ENCODE results near the gene SPOCK2.

SPOCK2 gene

DNA sequence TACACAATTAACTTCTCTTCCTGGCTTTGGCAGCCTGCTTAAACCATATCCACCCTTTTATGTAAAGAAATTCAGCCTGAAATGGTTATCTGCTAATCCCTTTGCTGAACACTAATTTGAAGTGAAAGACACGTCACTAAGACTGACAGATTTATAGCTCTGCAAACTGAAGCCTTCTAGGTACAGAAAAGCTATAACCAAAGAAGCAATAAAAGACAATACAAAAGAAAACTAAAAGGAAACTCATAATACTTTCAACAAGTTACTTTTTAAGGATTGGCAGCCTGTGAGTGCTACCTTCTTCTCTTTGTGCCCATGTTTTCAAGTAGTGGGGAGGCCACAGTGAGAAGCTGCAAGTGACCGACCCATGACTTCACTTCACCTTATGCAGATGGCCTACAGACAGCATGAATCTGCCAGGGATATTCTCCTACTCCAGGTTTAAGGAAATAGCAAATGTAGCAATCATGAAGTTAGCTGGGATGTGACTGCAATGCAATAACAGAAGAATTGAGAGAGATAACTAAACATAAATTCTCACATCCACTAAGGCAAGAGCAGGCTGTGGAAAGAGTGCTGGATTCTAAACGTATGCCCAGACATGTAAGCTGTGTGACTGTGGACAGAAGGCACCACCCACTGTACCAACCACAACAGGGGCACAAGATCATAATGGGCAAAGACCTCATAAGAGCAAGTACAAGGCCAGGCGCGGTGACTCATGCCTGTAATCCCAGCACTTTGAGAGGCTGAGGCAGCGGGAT lies 10.7 kb upstream of the SPOCK2 start:
- Histone ChIP-seq H2BK5ac (ENCODE audit: low read length) (no peak overlapping the region), H4K8ac (ENCODE audit: low read depth, low read length) (no peak overlapping the region), H3K4me2 (ENCODE audit: low read length) (no peak overlapping the region), H3K4me1 (ENCODE audit: control insufficient read depth, low read depth, low read length) (no peaks in the 10 kb centered on the region), H2BK120ac (ENCODE audit: low read depth, low read length) (no peak overlapping the region), H3K4ac (ENCODE audit: low read depth, low read length) (no peak overlapping the region), H4K5ac (ENCODE audit: low read length) (no peak overlapping the region), H3K23ac (ENCODE audit: low read length) (no peak overlapping the region), H3K56ac (ENCODE audit: low read length) (no peak overlapping the region), H3K27me3 (ENCODE audit: insufficient read depth, low read length, poor library complexity) (no peaks in the 10 kb centered on the region), H3K79me2 (ENCODE audit: control insufficient read depth, insufficient read depth, low read length) (no peaks in the 10 kb centered on the region), H2AK5ac (ENCODE audit: low read length) (no peak overlapping the region), H3K79me1 (ENCODE audit: low read length) (no peaks in the 10 kb centered on the region), H3K36me3 (ENCODE audit: control insufficient read depth, insufficient read depth, low read length) (no peaks in the 10 kb centered on the region), H3K9ac (ENCODE audit: low read length) (no peak overlapping the region), H3K27ac (ENCODE audit: low read depth, low read length) (no peak overlapping the region), H3K18ac (ENCODE audit: low read length) (no peak overlapping the region), H2BK15ac (replicated peaks; ENCODE audit: low read depth) (no peak overlapping the region), H3K4me3 (ENCODE audit: low read length) (no peak overlapping the region)
- no CpG with 5 or more reads among the region's 6 CpGs for WGBS (ENCODE audit: extremely low coverage, insufficient coverage, low lambda C conversion rate)
- DNase-seq: no peak

DNA sequence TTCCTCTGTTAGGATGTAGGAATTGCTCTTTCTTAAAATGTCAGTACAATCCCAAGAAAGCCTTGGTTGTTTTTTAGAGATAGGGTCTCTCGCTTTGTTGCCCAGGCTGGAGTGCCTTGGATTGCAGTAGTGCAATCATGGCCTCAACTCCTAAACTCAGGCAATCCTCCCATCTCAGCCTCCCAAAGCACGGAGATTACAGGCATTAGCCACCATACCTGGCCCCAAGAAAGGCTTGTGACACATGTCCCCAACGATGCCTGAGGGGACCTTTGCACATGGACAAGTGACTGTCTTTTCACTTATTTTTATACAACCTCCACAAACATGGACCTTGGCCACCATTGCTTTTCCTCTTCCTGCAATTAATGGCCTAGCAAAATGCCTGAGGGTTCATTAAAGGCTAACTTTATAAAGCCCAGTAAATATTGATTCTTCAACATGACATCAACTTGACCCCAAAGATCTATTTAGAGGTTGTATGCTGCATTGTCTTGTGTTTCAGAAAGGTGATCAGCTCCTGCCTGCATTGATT lies 10.0 kb upstream of the SPOCK2 start:
- Histone ChIP-seq H3K18ac (ENCODE audit: low read length) (no peak overlapping the region), H3K4me2 (ENCODE audit: low read length) (no peak overlapping the region), H3K56ac (ENCODE audit: low read length) (no peak overlapping the region), H3K4ac (ENCODE audit: low read depth, low read length) (no peak overlapping the region), H3K79me2 (ENCODE audit: control insufficient read depth, insufficient read depth, low read length) (no peaks in the 10 kb centered on the region), H3K4me3 (ENCODE audit: low read length) (no peak overlapping the region), H4K5ac (ENCODE audit: low read length) (no peak overlapping the region), H3K4me1 (ENCODE audit: control insufficient read depth, low read depth, low read length) (no peaks in the 10 kb centered on the region), H4K8ac (ENCODE audit: low read depth, low read length) (no peak overlapping the region), H3K27me3 (ENCODE audit: insufficient read depth, low read length, poor library complexity) (no peaks in the 10 kb centered on the region), H3K9ac (ENCODE audit: low read length) (no peak overlapping the region), H2BK120ac (ENCODE audit: low read depth, low read length) (no peak overlapping the region), H3K36me3 (ENCODE audit: control insufficient read depth, insufficient read depth, low read length) (no peaks in the 10 kb centered on the region), H2AK5ac (ENCODE audit: low read length) (no peak overlapping the region), H2BK15ac (replicated peaks; ENCODE audit: low read depth) (no peak overlapping the region), H2BK5ac (ENCODE audit: low read length) (no peak overlapping the region), H3K79me1 (ENCODE audit: low read length) (no peaks in the 10 kb centered on the region), H3K27ac (ENCODE audit: low read depth, low read length) (no peak overlapping the region), H3K23ac (ENCODE audit: low read length) (no peak overlapping the region)
- no peak for DNase-seq
- no CpG with 5 or more reads among the region's 3 CpGs for WGBS (ENCODE audit: extremely low coverage, insufficient coverage, low lambda C conversion rate)

GRCh38 chr10:72097448-72098300 lies 9.3 kb upstream of the SPOCK2 start:
- Histone ChIP-seq H3K4ac (ENCODE audit: low read depth, low read length) (no peak overlapping the region), H3K4me1 (ENCODE audit: control insufficient read depth, low read depth, low read length) (no peaks in the 10 kb centered on the region), H2BK15ac (replicated peaks; ENCODE audit: low read depth) (no peak overlapping the region), H3K27ac (ENCODE audit: low read depth, low read length) (no peak overlapping the region), H3K27me3 (ENCODE audit: insufficient read depth, low read length, poor library complexity) (no peaks in the 10 kb centered on the region), H3K56ac (ENCODE audit: low read length) (no peak overlapping the region), H3K18ac (ENCODE audit: low read length) (no peak overlapping the region), H3K9ac (ENCODE audit: low read length) (no peak overlapping the region), H3K36me3 (ENCODE audit: control insufficient read depth, insufficient read depth, low read length) (no peaks in the 10 kb centered on the region), H2BK120ac (ENCODE audit: low read depth, low read length) (no peak overlapping the region), H3K79me1 (ENCODE audit: low read length) (no peaks in the 10 kb centered on the region), H4K5ac (ENCODE audit: low read length) (no peak overlapping the region), H4K8ac (ENCODE audit: low read depth, low read length) (no peak overlapping the region), H3K23ac (ENCODE audit: low read length) (no peak overlapping the region), H2BK5ac (ENCODE audit: low read length) (no peak overlapping the region), H3K4me3 (ENCODE audit: low read length) (no peak overlapping the region), H2AK5ac (ENCODE audit: low read length) (no peak overlapping the region), H3K4me2 (ENCODE audit: low read length) (no peak overlapping the region), H3K79me2 (ENCODE audit: control insufficient read depth, insufficient read depth, low read length) (no peaks in the 10 kb centered on the region)
- DNase-seq: no peak
- no CpG with 5 or more reads among the region's 9 CpGs for WGBS (ENCODE audit: extremely low coverage, insufficient coverage, low lambda C conversion rate)

GRCh38 chr10:72096115-72097000 lies 8.0 kb upstream of the SPOCK2 start:
- peak; percentile 47 for DNase-seq
- Histone ChIP-seq H2AK5ac (ENCODE audit: low read length) (no peak overlapping the region), H3K4ac (ENCODE audit: low read depth, low read length) (no peak overlapping the region), H3K4me1 (ENCODE audit: control insufficient read depth, low read depth, low read length) (no peaks in the 10 kb centered on the region), H3K4me3 (ENCODE audit: low read length) (no peak overlapping the region), H2BK15ac (replicated peaks; ENCODE audit: low read depth) (no peak overlapping the region), H3K36me3 (ENCODE audit: control insufficient read depth, insufficient read depth, low read length) (no peaks in the 10 kb centered on the region), H3K27me3 (ENCODE audit: insufficient read depth, low read length, poor library complexity) (no peaks in the 10 kb centered on the region), H3K79me1 (ENCODE audit: low read length) (no peaks in the 10 kb centered on the region), H3K27ac (ENCODE audit: low read depth, low read length) (no peak overlapping the region), H2BK120ac (ENCODE audit: low read depth, low read length) (no peak overlapping the region), H3K79me2 (ENCODE audit: control insufficient read depth, insufficient read depth, low read length) (no peaks in the 10 kb centered on the region), H3K4me2 (ENCODE audit: low read length) (no peak overlapping the region), H4K8ac (ENCODE audit: low read depth, low read length) (no peak overlapping the region), H2BK5ac (ENCODE audit: low read length) (no peak overlapping the region), H3K23ac (ENCODE audit: low read length) (no peak overlapping the region), H3K9ac (ENCODE audit: low read length) (no peak overlapping the region), H3K18ac (ENCODE audit: low read length) (no peak overlapping the region), H4K5ac (ENCODE audit: low read length) (no peak overlapping the region), H3K56ac (ENCODE audit: low read length) (no peak overlapping the region)
- WGBS (ENCODE audit: extremely low coverage, insufficient coverage, low lambda C conversion rate): no CpG with 5 or more reads among the region's 9 CpGs

DNA sequence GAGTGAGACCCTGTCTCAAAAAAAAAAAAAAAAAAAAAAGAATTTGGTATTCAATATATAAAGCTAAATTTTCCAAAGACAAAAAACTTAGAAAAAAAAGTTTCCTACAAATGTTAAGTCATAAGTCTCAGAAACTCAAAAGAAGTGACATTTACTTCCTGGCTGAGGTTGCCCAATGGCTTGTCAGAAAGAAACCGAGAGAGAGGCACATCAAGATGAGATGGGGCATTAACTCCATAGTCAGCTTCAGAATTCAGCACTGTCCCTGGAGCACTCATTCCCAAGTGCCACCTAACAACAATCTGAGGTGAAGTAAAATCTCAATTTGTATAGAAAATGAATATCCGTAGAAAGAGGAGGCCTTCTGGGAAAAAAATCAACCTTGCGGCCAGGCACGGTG lies 6.8 kb upstream of the SPOCK2 start:
- no peak overlapping the region for H3K4ac ChIP-seq (ENCODE audit: low read depth, low read length)
- no peak overlapping the region for H3K4me2 ChIP-seq (ENCODE audit: low read length)
- H4K5ac ChIP-seq (ENCODE audit: low read length): no peak overlapping the region
- H2BK15ac ChIP-seq (replicated peaks; ENCODE audit: low read depth): no peak overlapping the region
- no peak overlapping the region for H3K9ac ChIP-seq (ENCODE audit: low read length)
- WGBS (ENCODE audit: extremely low coverage, insufficient coverage, low lambda C conversion rate): no CpG with 5 or more reads among the region's 4 CpGs
- no peak overlapping the region for H2BK120ac ChIP-seq (ENCODE audit: low read depth, low read length)
- H3K79me1 ChIP-seq (ENCODE audit: low read length): no peaks in the 10 kb centered on the region
- no peak for DNase-seq
- no peaks in the 10 kb centered on the region for H3K27me3 ChIP-seq (ENCODE audit: insufficient read depth, low read length, poor library complexity)
- no peak overlapping the region for H2AK5ac ChIP-seq (ENCODE audit: low read length)
- no peak overlapping the region for H3K18ac ChIP-seq (ENCODE audit: low read length)
- H3K4me1 ChIP-seq (ENCODE audit: control insufficient read depth, low read depth, low read length): no peaks in the 10 kb centered on the region
- no peak overlapping the region for H3K23ac ChIP-seq (ENCODE audit: low read length)
- no peaks in the 10 kb centered on the region for H3K79me2 ChIP-seq (ENCODE audit: control insufficient read depth, insufficient read depth, low read length)
- H3K4me3 ChIP-seq (ENCODE audit: low read length): no peak overlapping the region
- H3K27ac ChIP-seq (ENCODE audit: low read depth, low read length): no peak overlapping the region
- H4K8ac ChIP-seq (ENCODE audit: low read depth, low read length): no peak overlapping the region
- H3K56ac ChIP-seq (ENCODE audit: low read length): no peak overlapping the region
- no peaks in the 10 kb centered on the region for H3K36me3 ChIP-seq (ENCODE audit: control insufficient read depth, insufficient read depth, low read length)
- no peak overlapping the region for H2BK5ac ChIP-seq (ENCODE audit: low read length)

Measured in mesendoderm (in vitro differentiated cells).